GM19240 (cell line): ENCODE results near the gene CFAP119.

ENCODE experiments used
- DNase-seq: peaks from one replicate; pipeline ENCODE4 v3.0.0; 2011; ENCODE audit warnings: low spot score; ENCODE audit not compliant: insufficient read length

The CFAP119 gene

GRCh38 chr16:30782486-30783279 is 20.8 kb upstream of the CFAP119 start:
- DNase-seq, result no peak

DNA sequence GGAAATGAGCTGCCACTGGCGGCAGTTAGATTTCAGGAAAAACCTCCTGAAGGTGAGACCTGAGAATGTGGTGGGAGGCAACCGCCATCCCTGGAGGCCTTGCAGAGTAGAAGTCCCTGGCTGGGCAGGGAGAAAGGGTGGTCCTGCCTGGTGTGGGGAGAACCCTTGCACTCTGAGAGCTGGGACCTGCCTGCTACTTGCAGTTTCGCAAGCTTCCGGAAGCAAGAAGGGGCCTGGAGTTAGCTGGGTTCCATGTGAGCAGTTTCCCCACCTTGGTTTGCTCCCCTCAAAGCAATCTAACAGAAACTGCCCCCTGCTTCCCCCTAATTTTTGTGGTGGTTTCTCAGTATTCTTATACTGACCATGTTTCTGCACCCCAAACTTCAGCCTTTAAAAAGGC is 18.7 kb upstream of the CFAP119 start:
- no peak for DNase-seq

GRCh38 chr16:30780021-30780420 is 18.2 kb upstream of the CFAP119 start:
- DNase-seq, result no peak

DNA sequence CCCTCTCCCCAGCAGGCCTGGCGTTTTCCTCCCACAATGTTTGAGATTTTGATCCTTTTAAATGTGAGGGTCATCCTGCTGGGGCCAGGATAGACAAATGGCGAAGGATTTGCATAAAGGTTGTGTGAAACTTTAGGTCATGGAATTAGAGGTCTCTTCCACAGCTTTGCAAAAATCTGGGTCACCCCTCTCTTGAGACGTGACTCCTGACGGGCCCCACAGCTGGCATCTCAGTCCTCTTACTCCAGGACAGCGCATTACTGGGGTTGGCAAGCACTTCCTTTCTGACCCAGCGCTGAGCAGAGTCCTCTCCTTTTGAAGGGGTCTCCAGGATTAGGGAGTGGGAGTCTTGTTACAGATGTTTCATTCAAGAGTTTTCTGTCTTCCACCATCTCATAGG is 17.7 kb upstream of the CFAP119 start:
- no peak for DNase-seq

DNA sequence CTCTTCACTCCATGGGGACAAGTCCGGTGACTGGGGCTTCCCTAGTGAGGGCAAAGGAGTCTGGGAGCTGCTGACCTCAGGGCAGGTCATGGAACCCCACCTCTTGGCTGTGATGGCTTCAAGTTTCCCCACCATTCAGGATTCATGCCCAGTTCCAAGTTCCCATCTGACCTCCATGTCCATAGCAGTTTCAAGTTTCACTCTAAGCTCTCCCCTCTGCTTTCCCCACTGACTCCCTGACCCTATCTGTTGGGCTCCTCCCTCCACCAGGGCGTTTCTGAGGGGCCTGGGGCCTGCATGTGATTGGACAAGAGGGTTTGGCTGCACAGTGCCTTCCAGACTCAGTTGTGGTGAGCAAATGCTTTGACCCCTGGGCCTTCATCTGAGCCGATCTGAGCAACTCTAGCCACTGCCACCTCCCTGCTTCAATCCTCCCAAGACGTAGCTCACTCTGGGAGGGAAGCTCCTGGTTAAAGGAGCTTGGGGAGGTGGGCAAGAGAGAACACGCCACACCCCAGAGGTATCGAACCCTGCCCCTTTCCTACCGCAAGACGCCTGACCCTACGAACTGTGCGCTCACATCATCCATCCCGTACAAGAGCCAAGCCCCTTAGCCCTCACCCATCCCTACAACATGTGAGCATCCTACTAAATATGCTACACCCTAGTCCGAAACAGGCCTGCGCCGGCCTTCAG is 16.8 kb upstream of the CFAP119 start:
- DNase-seq, result no peak

GRCh38 chr16:30777591-30778297 is 15.9 kb upstream of the CFAP119 start:
- DNase-seq, result no peak

GRCh38 chr16:30775392-30776188 is 13.7 kb upstream of the CFAP119 start:
- peak; percentile 77 for DNase-seq

- DNase-seq, result no peak
Measured at GRCh38 chr16:30775131-30775391, 13.2 kb upstream of the CFAP119 start.

GRCh38 chr16:30774367-30775130 is 12.7 kb upstream of the CFAP119 start:
- DNase-seq, result no peak

DNA sequence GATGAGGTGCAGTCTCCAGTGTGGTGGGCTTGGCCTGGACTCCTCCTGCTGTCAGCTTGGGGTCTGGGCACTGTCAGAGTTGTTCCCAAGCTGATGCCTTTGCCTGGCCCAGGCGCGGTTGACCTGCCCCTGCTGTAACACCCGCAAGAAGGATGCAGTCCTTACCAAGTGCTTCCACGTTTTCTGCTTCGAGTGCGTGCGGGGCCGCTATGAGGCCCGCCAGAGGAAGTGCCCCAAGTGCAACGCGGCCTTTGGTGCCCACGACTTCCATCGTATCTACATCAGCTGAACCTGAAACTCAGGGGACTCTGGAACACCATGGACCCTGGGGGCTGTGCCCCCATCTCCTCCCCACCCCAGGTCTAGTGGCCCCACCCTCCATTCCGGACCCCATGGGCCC is 12.0 kb upstream of the CFAP119 start:
- no peak for DNase-seq

DNA sequence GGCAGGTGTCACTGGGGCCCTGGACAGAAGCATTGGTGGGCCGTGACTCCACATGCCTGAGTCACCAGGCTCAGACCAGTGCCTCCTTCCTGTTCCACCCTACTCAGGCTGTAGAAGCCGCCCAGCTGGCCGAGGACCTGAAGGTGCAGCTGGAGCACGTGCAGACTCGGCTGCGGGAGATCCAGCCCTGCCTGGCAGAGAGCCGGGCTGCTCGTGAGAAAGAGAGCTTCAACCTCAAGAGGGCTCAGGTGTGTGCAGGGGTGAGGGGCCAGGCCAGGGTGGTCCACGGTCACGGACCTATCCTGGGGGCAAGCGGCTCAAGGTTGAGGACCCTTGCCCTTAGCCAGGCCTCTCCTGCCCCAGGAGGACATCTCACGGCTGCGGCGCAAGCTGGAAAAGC is 9.9 kb upstream of the CFAP119 start:
- no peak for DNase-seq

- DNase-seq, result no peak
Measured at GRCh38 chr16:30769379-30770089, 7.7 kb upstream of the CFAP119 start.

DNA sequence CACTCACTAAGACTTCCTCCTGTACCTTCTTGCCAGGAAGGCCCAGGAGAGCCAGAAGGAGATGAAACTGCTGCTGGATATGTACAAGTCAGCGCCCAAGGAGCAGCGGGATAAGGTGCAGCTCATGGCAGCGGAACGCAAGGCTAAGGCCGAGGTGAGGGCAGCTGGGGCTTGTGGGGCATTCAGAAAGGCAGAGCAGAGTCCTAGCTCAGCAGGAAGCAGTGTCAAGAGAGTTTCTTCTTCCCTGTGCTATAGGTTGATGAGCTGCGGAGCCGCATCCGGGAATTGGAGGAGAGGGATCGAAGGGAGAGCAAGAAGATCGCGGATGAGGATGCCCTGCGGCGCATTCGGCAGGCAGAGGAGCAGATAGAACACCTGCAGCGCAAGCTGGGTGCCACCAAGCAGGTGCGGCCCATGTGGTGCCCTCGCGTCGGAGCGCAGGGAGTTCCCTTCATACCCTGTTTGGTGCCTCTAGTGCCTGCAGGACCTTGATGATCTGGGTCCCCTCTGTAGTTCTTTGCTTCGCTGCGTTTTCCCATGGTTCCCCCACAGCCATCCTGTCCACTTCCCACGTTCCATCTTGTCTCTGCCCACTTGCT is 6.8 kb upstream of the CFAP119 start:
- no peak for DNase-seq

DNA sequence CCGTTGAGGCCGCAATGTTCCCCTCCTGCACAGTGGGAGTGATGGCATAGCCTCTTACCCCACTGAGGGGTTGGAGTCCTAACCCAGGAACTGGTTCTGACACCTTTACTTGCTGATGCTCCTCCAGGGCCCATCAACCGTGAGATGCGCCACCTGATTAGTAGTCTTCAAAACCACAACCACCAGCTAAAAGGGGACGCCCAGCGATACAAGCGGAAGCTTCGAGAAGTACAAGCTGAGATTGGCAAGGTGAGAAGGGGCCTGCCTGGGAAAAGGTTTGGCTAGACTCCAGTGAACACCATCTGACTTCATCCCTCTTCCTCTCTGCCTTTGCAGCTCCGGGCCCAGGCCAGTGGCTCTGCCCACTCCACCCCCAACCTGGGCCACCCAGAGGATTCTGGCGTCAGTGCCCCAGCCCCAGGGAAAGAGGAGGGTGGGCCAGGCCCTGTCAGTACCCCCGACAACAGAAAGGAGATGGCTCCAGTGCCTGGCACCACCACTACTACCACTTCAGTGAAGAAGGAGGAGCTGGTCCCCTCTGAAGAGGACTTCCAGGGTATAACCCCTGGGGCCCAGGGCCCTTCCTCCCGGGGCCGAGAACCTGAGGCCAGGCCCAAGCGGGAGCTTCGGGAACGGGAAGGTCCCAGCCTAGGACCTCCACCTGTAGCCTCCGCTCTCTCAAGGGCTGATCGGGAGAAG is 6.1 kb upstream of the CFAP119 start:
- no peak for DNase-seq

DNA sequence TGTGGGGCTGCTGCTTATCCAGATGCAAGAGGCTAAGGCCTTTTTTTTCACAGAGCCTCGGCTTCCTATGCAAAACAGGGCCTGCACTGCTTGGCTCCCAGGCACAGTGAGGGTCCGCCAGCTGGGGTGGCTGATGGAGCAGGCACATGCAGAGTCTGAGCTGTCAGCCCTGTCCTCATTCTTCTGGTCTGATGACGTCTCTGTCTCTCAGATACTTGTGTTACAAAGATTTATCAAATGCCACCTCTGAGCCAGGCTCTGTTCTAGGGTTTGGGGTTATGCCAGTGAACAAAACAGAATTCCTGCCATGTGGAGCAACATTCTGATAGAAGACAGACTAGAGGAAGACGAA is 5.0 kb upstream of the CFAP119 start:
- DNase-seq, result no peak

DNA sequence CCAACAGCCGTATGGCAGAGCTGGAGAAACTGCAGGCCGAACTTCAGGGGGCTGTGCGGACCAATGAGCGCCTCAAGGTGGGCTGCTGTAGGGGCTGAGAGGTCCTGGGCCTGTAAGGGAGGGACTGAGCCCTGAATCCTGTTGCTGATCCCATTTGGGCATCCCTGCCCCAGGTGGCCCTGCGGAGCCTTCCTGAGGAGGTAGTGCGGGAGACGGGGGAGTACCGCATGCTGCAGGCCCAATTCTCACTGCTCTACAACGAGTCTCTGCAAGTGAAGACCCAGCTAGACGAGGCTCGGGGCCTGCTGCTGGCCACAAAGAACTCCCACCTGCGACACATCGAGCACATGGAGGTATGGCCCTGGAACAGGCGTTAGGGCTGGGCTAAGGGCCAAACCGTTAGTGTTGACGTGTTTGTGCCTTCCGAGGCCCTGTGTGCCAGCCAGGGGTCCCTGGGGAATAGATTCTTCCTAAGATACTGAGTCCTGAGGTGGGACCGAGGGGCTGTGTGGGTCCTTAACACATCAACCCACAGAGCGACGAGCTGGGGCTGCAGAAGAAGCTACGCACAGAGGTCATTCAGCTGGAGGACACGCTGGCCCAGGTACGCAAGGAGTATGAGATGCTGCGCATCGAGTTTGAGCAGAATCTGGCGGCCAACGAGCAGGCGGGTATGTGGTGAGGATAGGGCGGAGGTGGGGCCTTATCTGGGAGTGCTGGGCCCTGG is 4.5 kb upstream of the CFAP119 start:
- DNase-seq, result no peak

DNA sequence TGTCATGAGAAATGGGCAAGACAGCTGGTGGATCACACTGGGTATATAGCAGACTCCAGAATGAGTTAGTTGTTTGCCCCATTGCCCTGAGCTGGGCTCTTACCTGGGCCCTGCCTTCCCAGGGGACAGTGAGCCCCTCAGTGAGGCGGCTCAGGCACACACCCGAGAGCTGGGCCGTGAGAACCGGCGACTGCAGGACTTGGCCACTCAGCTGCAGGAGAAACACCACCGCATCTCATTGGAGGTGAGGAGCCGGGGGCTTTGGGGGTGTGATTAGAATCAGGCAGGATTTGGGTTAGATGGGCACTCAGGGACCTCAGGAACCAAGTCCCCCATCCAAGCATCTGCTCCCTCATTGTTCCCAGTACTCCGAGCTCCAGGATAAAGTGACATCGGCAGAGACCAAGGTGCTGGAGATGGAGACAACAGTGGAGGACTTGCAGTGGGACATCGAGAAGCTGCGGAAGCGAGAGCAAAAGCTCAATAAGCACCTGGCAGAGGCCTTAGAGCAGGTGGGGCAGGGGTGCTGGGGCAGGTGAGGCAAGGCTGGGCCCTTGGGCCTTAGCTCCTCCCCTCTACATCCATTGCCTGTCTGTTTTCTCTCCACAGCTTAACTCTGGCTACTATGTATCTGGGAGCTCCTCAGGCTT is 3.1 kb upstream of the CFAP119 start:
- no peak for DNase-seq

DNA sequence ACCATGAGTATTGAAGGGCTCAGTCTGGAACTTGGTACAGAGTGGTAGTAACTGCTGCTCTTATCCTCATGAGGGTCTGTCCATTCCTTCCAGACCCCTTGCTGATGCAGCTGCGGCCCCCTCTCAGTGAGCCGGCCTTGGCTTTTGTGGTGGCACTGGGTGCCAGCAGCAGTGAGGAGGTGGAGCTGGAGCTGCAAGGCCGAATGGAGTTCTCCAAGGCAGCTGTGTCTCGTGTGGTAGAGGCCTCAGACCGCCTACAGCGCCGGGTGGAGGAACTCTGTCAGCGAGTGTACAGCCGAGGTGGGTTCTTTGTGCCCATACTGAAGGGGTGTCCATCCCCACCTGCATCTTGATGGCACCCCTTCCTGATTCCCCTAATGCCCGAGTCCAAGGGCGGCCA is 2.2 kb upstream of the CFAP119 start:
- DNase-seq, result no peak
